Urothelium cell line (cell line): ENCODE results near the gene NPAS3.

ENCODE experiments used
- DNase-seq: peaks from one replicate; pipeline ENCODE4 v3.0.0; 2011; ENCODE audit warnings: low spot score, mixed read lengths
- FAIRE-seq: peaks from 2 replicates; lab custom pipeline; 2011; peaks lifted over from hg19 to GRCh38; lab: Jason Lieb, UNC

NPAS3 gene

DNA sequence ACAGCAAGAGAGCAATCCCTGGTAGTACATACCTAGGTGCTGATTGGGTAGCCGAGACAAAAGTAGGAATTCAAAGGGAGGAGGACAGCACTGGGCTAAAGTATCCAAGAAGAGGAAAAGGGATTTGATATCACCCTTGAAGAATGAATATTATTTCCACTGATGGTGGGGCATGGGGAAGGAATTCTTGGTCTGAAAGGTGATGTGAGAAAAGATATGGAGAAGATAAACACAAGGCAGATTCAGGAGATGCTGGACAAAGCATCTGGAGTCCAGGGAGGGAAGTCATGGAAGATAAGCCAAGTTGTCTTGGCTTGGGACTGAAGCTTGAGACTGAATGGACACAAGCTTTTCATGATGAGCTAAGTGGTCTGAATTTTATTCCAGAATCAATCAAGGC, 818.2 kb downstream of the NPAS3 start:
- DNase-seq = no peak
- FAIRE-seq = no peak

GRCh38 chr14:33758547-33758946, 819.9 kb downstream of the NPAS3 start:
- no peak for FAIRE-seq
- no peak for DNase-seq

GRCh38 chr14:33762161-33762851, 823.6 kb downstream of the NPAS3 start:
- no peak for DNase-seq
- no peak for FAIRE-seq

DNA sequence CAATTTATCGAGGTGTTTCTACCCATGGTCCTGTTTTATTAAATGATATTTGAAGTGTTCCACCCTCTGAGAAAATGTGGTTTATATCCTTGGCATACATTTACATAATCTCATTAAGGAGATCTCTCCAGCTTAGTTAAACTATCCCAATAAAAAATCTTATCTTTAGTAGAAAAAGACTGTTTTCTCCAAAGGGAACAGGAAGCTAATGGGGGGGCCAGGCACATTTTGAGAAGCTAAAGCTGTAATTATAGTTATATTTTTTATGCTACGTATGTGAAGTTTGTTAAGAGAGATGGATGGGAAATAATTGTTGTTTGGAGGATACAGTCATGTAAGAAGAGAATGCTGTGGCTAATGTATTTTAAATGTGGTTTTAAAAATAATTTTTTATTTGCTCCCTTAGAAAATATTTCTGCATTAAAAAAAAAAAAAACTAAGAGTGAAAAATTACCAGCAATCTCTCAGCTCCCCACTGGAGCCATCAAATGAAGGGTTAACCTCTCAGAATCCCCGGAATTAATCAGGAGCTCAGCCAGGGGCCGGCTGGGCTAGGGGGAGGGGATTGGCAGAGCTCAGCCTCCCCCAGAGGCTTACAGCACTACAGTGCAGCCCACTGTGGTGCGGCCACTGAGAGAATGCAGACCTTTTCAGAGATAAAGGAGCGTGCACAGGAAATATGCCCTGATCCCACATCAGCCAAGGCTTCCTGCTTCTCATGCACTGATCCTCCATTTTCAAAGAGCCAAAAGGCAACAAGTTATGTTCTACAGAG, 826.4 kb downstream of the NPAS3 start:
- no peak for DNase-seq
- FAIRE-seq = no peak

- FAIRE-seq (no peak), DNase-seq (no peak)
Measured at GRCh38 chr14:33767586-33768457, 829.1 kb downstream of the NPAS3 start.

DNA sequence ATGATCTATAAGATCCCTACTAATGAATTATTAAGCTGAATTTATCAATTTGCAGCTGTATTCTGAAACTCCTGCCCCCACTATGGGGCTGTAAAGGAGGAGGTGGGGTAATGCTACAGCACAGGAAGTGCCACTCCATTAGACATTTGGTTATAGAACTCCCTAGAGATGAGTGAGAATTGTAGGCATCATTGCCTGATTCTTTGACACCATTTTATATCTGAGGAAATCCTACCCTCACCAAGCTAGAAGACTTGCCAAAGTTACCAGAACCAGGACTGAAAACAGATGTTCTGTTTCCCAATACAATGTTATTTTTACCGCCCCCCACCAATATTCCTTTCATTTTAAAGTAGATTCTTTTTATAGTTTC, 829.8 kb downstream of the NPAS3 start:
- FAIRE-seq (no peak), DNase-seq (no peak)

DNA sequence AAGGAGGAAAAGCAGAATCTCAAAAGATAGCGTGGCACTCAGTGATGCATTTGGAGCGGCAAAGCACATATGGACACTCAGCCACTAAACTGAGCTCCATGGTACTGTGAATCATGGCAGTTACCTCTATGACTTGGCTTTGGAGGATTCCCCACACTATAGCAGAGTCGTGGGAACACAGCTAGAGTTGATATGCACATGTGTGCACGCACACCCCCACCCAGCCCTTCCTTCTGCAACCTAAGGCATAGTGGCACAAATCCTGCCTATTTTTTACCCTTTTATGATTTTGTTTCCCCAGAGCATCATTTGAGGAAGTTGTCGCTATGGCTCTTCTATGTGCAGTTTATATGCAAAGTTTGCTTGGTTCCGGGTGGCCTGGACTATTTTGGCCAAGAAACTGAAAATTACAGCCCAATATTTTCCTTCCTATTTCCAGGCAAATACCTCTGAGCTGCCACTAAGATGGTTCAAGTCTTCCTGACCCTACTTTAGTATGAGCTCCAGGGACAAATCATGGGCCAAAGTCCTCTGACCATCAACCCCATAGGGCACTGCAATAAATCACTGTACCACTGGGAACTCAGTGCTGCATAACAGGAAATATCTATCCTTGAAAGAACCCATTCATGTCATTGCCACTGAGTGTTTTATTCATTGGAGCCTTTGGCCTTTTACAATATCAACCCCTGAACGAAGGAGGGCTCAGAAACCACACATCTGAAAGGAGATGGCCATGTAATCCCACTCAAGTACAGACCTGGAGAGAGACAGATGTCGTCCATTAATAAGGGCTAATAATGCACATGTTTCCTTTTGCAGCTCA, 834.7 kb downstream of the NPAS3 start:
- DNase-seq (no peak), FAIRE-seq (no peak)

DNA sequence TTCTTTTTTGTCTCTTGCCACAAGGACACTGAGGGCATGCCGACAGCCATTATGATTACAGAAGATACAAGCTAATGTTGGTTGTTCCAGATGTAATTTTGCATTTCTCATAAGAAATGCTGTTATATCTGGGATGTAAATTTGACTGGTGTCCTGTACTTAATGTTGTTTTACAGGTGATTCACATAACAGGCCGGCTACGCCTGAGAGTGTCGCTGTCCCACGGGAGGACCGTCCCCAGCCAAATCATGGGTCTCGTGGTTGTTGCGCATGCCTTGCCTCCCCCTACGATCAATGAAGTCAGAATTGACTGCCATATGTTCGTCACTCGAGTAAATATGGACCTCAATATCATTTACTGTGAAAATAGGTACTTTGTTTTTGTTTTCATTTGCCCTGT, 835.5 kb downstream of the NPAS3 start:
- FAIRE-seq = no peak
- DNase-seq = no peak

- no peak for DNase-seq
- FAIRE-seq = no peak
Measured at GRCh38 chr14:33774723-33775470, 836.2 kb downstream of the NPAS3 start.

- no peak for FAIRE-seq
Measured at GRCh38 chr14:33776871-33777270, 838.2 kb downstream of the NPAS3 start.

DNA sequence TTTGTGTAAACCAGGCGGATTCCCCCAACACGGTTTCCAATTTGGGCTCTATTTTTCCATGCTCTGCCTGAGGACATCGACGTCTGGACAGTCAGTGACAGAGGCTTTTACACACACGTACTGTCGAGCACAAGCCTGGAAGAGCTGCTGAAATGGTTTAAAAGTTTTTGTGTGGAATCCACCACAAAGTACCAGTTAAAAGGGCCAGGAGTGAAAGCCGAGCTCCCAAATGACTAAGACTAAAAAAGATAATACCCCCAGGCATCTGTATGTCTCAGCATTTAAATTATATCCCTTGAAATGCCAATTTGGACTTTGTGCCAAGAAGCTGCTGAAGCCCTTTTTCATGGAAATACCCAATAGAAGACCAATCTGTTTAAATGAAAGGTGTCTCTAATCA, 839.0 kb downstream of the NPAS3 start:
- DNase-seq (no peak), FAIRE-seq (no peak)

More at GRCh38 chr14:33776871-33777270, 838.2 kb downstream of the NPAS3 start:
- no peak for DNase-seq

DNA sequence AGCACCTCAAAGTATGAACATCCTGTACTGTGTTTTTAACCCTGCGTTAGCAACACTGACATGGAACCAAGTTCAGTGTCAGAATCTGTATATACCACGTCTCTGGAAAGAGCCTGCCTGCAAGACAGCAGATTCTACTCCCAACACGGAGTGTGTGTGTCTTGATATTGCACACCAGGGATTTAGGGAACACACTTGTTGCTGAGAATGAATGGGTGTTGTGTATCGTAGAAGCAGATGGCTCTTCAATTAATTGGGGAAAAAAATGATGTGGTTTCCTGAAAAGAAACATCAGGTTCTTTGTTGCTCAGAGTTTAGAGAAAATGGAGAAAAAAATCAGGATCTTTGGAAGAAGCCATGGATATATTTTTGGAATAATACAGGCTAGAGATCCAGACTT, 841.4 kb downstream of the NPAS3 start:
- DNase-seq (no peak), FAIRE-seq (no peak)

DNA sequence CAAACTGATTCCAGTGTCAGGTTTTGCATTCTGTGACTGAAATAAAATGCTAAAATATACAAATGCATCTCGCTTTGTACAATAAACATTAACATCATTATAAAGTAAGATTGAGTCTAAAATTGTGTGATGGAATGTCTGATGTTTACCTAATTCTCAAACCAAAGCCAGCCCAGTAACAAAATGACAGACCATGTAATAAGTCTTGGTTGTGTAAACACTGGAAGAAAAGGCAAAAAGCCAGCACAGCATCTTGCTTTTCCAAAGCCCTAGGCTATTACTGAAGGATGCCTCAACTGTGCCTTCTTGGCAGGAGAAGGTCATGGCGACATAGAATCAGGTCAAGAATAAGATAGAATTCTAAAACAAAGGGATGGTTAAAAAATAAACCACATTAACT, 842.6 kb downstream of the NPAS3 start:
- FAIRE-seq = no peak
- no peak for DNase-seq

DNA sequence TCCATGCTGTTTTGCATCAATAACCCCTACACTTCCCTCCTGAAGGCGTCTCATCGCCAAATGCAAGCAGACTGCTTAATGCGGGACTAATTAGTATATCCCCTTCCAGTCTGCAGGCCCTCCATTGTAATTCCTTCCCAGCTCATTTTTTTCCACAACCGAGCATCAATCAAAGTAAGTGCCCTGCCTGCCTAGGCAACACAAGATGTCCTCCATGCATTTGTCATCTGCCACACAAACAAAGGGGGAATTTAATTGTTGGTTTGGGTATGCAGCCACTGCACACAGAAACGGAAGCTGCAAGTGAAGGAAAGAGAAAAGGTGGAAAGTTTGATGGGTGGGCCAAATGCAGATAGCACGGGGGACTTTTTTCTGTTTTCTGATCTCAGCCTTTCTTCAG, 844.2 kb downstream of the NPAS3 start:
- FAIRE-seq (no peak), DNase-seq (no peak)

- FAIRE-seq (no peak), DNase-seq (no peak)
Measured at GRCh38 chr14:33786091-33786825, 847.6 kb downstream of the NPAS3 start.

DNA sequence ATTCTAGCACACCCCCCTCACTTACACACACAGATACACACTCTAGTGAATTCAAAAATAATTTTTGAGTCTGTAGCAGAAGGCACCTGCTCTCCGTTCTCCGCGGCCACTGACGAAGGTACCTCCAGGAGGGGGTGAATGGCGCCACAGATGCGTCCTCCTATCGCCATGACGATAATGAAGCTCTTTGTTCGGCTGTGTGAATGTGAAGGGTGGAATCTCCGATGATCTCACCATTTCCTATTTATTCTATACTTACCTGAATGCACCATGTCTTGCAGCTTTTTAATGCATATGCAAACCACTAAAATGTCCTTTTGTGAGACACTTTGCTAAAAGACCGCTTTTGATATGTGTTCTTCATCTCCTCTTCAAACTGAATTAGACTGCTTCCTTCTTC, 849.5 kb downstream of the NPAS3 start:
- DNase-seq = no peak
- no peak for FAIRE-seq

GRCh38 chr14:33790996-33791395, 852.3 kb downstream of the NPAS3 start:
- FAIRE-seq (no peak), DNase-seq (peak; percentile 13)

DNA sequence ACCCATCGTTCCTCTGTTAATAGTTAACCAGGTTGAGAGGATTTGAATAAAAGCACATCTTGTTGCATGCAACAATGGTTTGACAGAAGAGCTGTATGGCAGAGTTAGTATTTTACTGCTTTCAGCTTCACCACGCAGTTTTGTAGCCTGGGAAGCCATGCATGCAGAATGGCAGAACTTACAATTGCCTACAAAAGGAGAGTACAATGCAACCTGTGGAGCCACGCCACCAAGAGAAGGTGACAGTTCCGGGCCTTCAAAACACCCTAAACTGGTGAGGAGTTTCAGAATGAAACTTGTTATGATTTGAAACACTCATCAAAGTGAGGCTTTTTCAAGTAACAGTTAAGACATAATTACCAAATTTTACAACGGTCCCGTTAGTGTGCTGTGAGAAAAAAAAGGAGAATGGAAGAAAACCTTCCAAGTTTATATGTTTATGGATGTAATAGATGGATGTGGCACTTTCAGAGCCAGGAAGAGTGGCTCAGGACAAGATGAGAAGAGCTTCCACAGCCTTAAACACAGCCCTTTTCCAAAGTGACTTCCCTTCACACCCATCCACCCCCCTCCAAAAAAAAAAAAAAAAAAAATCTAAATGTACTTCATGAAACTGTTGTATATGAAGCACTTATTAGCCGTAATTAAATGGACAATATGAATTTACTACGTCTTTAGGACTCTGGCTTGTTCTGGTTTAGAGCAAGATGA, 853.5 kb downstream of the NPAS3 start:
- DNase-seq (no peak), FAIRE-seq (no peak)
